ENCODE measurements around the gene C22orf39.

C22orf39 gene

GRCh38 chr22:19492504-19493174, 45.1 kb upstream of the C22orf39 start:
- no peak overlapping the region for H3K4me3 ChIP-seq (ENCODE audit: low read depth, low read length)
- TF ChIP-seq CTCF (conservative IDR thresholded peaks at IDR 0.05; ENCODE audit: low read depth, low read length): no peak
- DNase-seq (ENCODE audit: low read depth): no peak

- H3K4me3 ChIP-seq (ENCODE audit: low read depth, low read length): no peak overlapping the region
- no peak for TF ChIP-seq CTCF (conservative IDR thresholded peaks at IDR 0.05; ENCODE audit: low read depth, low read length)
- no peak for DNase-seq (ENCODE audit: low read depth)
Measured at GRCh38 chr22:19490628-19491230, 43.2 kb upstream of the C22orf39 start.

- DNase-seq (ENCODE audit: low read depth): peak; percentile 71
- no peak overlapping the region for H3K4me3 ChIP-seq (ENCODE audit: low read depth, low read length)
- peak; percentile 37 for TF ChIP-seq CTCF (conservative IDR thresholded peaks at IDR 0.05; ENCODE audit: low read depth, low read length)
Measured at GRCh38 chr22:19488884-19489843, 41.7 kb upstream of the C22orf39 start.

GRCh38 chr22:19488285-19488684, 40.8 kb upstream of the C22orf39 start:
- no peak for DNase-seq (ENCODE audit: low read depth)
- H3K4me3 ChIP-seq (ENCODE audit: low read depth, low read length): no peak overlapping the region
- TF ChIP-seq CTCF (conservative IDR thresholded peaks at IDR 0.05; ENCODE audit: low read depth, low read length): no peak

GRCh38 chr22:19483481-19484244, 36.2 kb upstream of the C22orf39 start:
- H3K4me3 ChIP-seq (ENCODE audit: low read depth, low read length): no peak overlapping the region
- peak; percentile 95 for DNase-seq (ENCODE audit: low read depth)
- no peak for TF ChIP-seq CTCF (conservative IDR thresholded peaks at IDR 0.05; ENCODE audit: low read depth, low read length)

- TF ChIP-seq CTCF (conservative IDR thresholded peaks at IDR 0.05; ENCODE audit: low read depth, low read length): no peak
- no peak for DNase-seq (ENCODE audit: low read depth)
- H3K4me3 ChIP-seq (ENCODE audit: low read depth, low read length): no peak overlapping the region
Measured at GRCh38 chr22:19482297-19482696, 34.8 kb upstream of the C22orf39 start.

All from choroid plexus epithelial cell (primary cell).